ENCODE results near the gene MAD2L1BP.

GRCh38 chr6:43670623-43670986 lies 35.0 kb downstream of the MAD2L1BP start:
- TF ChIP-seq CTCF (IDR thresholded peaks at IDR 0.05) (no peak), POLR2A (IDR thresholded peaks at IDR 0.05) (no peak)
